Stimulated activated memory B cell treated with anti-CD40 and anti-IgM and Interleukin-4, amounts not matched to agents 10 μg/mL and 1 μg/mL and 100 μg/mL, for 72 hours (primary cell): Measurements from ENCODE around the gene HNMT.
"Not testable (repeated sequence)": the region's sequence is repeated elsewhere in the genome, so short reads cannot be mapped to it uniquely, and the experiment has no call there.

Experiments
- ATAC-seq: fragments of 150-1000 bp; cut with Tn5 transposase; 2 replicates; pipeline ENCODE4 v1.10.0; 2021
- H3K27ac Mint-ChIP-seq: one replicate; pipeline ENCODE4 v1.8.0; 2022; ENCODE audit warnings: mild to moderate bottlenecking, mixed read lengths
- H3K27me3 Mint-ChIP-seq: one replicate; pipeline ENCODE4 v1.8.0; 2022; ENCODE audit warnings: mixed read lengths
- H3K36me3 Mint-ChIP-seq: one replicate; pipeline ENCODE4 v1.8.0; 2022; ENCODE audit warnings: mixed read lengths
- H3K4me1 Mint-ChIP-seq: one replicate; pipeline ENCODE4 v1.8.0; 2022; ENCODE audit warnings: mixed read lengths
- H3K4me3 Mint-ChIP-seq: one replicate; pipeline ENCODE4 v1.8.0; 2022; ENCODE audit warnings: mild to moderate bottlenecking, moderate library complexity, mixed read lengths
- H3K9me3 Mint-ChIP-seq: one replicate; pipeline ENCODE4 v1.8.0; 2022; ENCODE audit warnings: mixed read lengths

HNMT gene

GRCh38 chr2:137959166-137959565 lies 5.1 kb upstream of the HNMT start:
- H3K27me3 Mint-ChIP-seq, result peaks cover 24% of the 10 kb centered on the region
- no peak overlapping the region for H3K27ac Mint-ChIP-seq
- peaks cover 3% of the 10 kb centered on the region for H3K9me3 Mint-ChIP-seq
- no peaks in the 10 kb centered on the region for H3K36me3 Mint-ChIP-seq
- H3K4me3 Mint-ChIP-seq, result no peak overlapping the region
- no peak for ATAC-seq
- no peaks in the 10 kb centered on the region for H3K4me1 Mint-ChIP-seq

DNA sequence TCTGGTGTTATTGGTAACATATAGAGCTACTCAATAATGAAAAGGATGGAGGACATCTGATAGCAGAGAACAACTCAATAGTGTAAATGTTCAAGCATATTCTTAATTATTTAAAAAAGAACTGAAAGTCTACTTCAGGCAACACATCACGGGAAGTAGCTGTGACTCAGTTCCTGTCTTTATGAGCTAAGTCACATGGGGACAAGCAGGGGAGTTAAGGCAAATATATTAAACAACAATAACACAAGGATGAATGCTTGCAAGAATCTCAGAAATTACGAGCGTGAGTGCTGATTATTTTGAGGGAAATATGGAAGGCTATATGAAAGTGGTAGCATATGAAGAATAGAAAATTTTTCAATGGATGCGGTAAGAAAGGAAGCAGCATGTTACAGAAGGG lies 4.0 kb upstream of the HNMT start:
- Mint-ChIP-seq H3K27ac (no peak overlapping the region), H3K9me3 (peaks cover 3% of the 10 kb centered on the region), H3K4me1 (no peaks in the 10 kb centered on the region), H3K36me3 (no peaks in the 10 kb centered on the region), H3K4me3 (no peak overlapping the region), H3K27me3 (peaks cover 24% of the 10 kb centered on the region)
- no peak for ATAC-seq

DNA sequence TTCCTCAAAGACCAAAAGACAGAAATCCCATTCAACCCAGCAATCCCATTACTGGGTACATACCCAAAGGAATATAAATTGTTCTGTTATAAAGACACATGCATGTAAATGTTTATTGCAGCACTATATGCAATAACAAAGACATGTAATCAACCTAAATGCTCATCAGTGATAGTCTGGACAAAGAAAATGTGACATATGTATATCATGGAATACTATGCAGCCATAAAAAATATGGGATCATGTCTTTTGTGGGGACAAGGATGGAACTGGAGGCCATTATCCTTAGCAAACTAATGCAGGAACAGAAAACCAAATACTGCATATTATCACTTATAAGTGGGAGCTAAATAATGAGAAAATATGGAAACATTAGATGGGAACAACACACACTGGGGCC lies 2.7 kb upstream of the HNMT start:
- Mint-ChIP-seq H3K27me3 (peaks cover 24% of the 10 kb centered on the region), H3K9me3 (peaks cover 3% of the 10 kb centered on the region), H3K27ac (no peak overlapping the region), H3K4me1 (no peaks in the 10 kb centered on the region), H3K4me3 (no peak overlapping the region), H3K36me3 (no peaks in the 10 kb centered on the region)
- ATAC-seq, result no peak

GRCh38 chr2:137963535-137964065 lies 673 bp upstream of the HNMT start:
- Mint-ChIP-seq H3K4me1 (no peaks in the 10 kb centered on the region), H3K36me3 (no peaks in the 10 kb centered on the region), H3K27ac (no peak overlapping the region), H3K4me3 (no peak overlapping the region), H3K9me3 (peaks cover 3% of the 10 kb centered on the region), H3K27me3 (peaks cover 11% of the 10 kb centered on the region)
- no peak for ATAC-seq

GRCh38 chr2:137964859-137965459 lies 686 bp downstream of the HNMT start:
- Mint-ChIP-seq H3K27ac (no peak overlapping the region), H3K4me3 (no peak overlapping the region), H3K9me3 (peaks cover 3% of the 10 kb centered on the region), H3K4me1 (no peaks in the 10 kb centered on the region), H3K36me3 (no peaks in the 10 kb centered on the region), H3K27me3 (peaks cover 10% of the 10 kb centered on the region)
- ATAC-seq, result no peak

- Mint-ChIP-seq H3K9me3 (peaks cover 3% of the 10 kb centered on the region), H3K27me3 (peaks cover under 1% of the 10 kb centered on the region), H3K27ac (no peak overlapping the region), H3K4me1 (no peaks in the 10 kb centered on the region), H3K4me3 (no peak overlapping the region), H3K36me3 (no peaks in the 10 kb centered on the region)
- ATAC-seq, result no peak
Observed at GRCh38 chr2:137966043-137966442, 1.8 kb downstream of the HNMT start.

- Mint-ChIP-seq H3K36me3 (no peaks in the 10 kb centered on the region), H3K27me3 (no peaks in the 10 kb centered on the region), H3K4me3 (no peak overlapping the region), H3K27ac (no peak overlapping the region), H3K9me3 (no peaks in the 10 kb centered on the region), H3K4me1 (no peaks in the 10 kb centered on the region)
- no peak for ATAC-seq
Observed at GRCh38 chr2:137967042-137967441, 2.8 kb downstream of the HNMT start.

- Mint-ChIP-seq H3K36me3 (no peaks in the 10 kb centered on the region), H3K4me3 (no peak overlapping the region), H3K9me3 (no peaks in the 10 kb centered on the region), H3K27ac (no peak overlapping the region), H3K27me3 (no peaks in the 10 kb centered on the region), H3K4me1 (no peaks in the 10 kb centered on the region)
- ATAC-seq, result no peak
Observed at GRCh38 chr2:137968477-137969417, 4.5 kb downstream of the HNMT start.

- Mint-ChIP-seq H3K4me1 (no peaks in the 10 kb centered on the region), H3K9me3 (no peaks in the 10 kb centered on the region), H3K36me3 (no peaks in the 10 kb centered on the region), H3K27ac (no peak overlapping the region), H3K27me3 (no peaks in the 10 kb centered on the region), H3K4me3 (no peak overlapping the region)
- no peak for ATAC-seq
Observed at GRCh38 chr2:137969418-137969765, 5.1 kb downstream of the HNMT start.

- Mint-ChIP-seq H3K9me3 (no peaks in the 10 kb centered on the region), H3K4me1 (no peaks in the 10 kb centered on the region), H3K4me3 (no peak overlapping the region), H3K27ac (no peak overlapping the region), H3K27me3 (peaks cover 3% of the 10 kb centered on the region), H3K36me3 (no peaks in the 10 kb centered on the region)
- ATAC-seq, result no peak
Observed at GRCh38 chr2:137969876-137970275, 5.6 kb downstream of the HNMT start.

- not testable (repeated sequence) for H3K36me3 Mint-ChIP-seq, H3K4me3 Mint-ChIP-seq, ATAC-seq, H3K4me1 Mint-ChIP-seq, H3K9me3 Mint-ChIP-seq, H3K27ac Mint-ChIP-seq
- peaks cover 14% of the 10 kb centered on the region for H3K27me3 Mint-ChIP-seq
Observed at GRCh38 chr2:137971259-137971658, 7.0 kb downstream of the HNMT start.

DNA sequence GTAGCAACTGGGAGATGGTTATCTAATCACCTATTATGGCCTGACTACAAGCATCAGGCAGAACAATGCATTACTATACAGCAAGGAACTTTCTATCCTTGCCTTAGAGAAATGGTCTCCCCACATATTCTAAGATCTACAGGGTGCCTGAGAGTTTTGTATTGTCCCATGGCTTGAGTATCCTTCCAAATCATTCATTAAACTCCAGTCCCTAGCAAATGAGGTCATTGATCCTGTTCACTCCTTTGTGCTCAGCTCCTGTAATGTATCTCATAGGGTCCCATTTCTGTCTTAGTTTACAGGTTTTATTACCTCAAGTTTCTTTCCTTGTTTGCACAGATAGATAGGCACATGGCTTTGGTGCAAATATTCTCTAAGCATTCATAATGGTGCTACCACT lies 9.0 kb downstream of the HNMT start:
- peaks cover 14% of the 10 kb centered on the region for H3K27me3 Mint-ChIP-seq
- ATAC-seq, result no peak
- no peak overlapping the region for H3K27ac Mint-ChIP-seq
- no peaks in the 10 kb centered on the region for H3K9me3 Mint-ChIP-seq
- H3K4me3 Mint-ChIP-seq, result no peak overlapping the region
- H3K36me3 Mint-ChIP-seq, result no peaks in the 10 kb centered on the region
- no peaks in the 10 kb centered on the region for H3K4me1 Mint-ChIP-seq

DNA sequence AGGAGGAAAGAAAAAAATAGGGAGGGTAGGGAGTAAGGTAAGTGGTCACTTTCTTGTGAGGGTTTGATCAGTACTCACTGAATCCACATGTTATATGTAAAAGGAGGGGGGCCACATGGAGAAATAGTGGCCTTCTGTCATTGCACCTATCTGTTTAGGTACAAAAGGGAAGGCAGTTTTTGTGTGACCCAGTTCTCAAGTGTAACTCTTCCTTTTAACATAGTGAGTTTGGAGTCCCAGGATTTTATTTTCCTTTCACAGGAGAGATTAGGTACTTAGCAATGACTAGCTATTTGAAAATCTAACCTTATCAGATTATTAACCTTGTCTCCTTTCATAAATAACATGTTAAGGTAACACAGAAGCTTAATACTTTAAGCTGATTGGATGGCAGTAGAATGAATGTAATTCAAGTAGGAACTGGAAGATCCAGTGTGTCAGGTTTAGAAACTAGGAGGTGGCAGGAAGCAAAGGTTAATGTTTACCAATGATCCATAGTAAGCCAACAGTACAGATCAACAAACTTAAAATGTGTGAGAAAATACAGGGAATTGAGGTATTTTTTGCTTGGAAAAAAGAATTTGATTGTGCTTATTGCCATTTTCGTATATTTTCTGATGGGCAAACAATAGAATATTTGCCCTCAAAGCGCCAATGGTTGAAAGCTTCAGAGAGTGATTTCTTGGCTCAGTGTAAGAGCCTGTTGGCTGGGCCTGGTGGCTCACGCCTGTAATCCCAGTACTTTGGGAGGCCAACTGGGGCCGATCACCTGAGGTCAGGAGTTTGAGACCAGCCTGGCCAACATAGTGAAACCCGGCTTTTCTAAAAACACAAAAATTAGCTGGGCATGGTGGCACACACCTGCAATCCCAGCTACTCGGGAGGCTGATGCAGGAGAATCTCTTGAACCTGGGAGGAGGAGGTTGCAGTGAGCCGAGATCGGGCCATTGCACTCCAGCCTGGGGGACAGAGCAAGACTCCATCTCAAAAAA lies 11.3 kb downstream of the HNMT start:
- H3K9me3 Mint-ChIP-seq, result no peaks in the 10 kb centered on the region
- no peak overlapping the region for H3K4me3 Mint-ChIP-seq
- ATAC-seq, result no peak
- H3K27ac Mint-ChIP-seq, result no peak overlapping the region
- H3K27me3 Mint-ChIP-seq, result peaks cover 14% of the 10 kb centered on the region
- H3K4me1 Mint-ChIP-seq, result no peaks in the 10 kb centered on the region
- H3K36me3 Mint-ChIP-seq, result no peaks in the 10 kb centered on the region

GRCh38 chr2:137976274-137976673 lies 12.0 kb downstream of the HNMT start:
- H3K9me3 Mint-ChIP-seq, result no peaks in the 10 kb centered on the region
- H3K36me3 Mint-ChIP-seq, result no peaks in the 10 kb centered on the region
- H3K27me3 Mint-ChIP-seq, result peaks cover 14% of the 10 kb centered on the region
- no peak for ATAC-seq
- H3K27ac Mint-ChIP-seq, result no peak overlapping the region
- no peaks in the 10 kb centered on the region for H3K4me1 Mint-ChIP-seq
- H3K4me3 Mint-ChIP-seq, result no peak overlapping the region

GRCh38 chr2:137977790-137978189 lies 13.5 kb downstream of the HNMT start:
- H3K4me3 Mint-ChIP-seq, result no peak overlapping the region
- H3K36me3 Mint-ChIP-seq, result no peaks in the 10 kb centered on the region
- ATAC-seq, result no peak
- no peaks in the 10 kb centered on the region for H3K4me1 Mint-ChIP-seq
- H3K27me3 Mint-ChIP-seq, result peaks cover 14% of the 10 kb centered on the region
- no peak overlapping the region for H3K27ac Mint-ChIP-seq
- H3K9me3 Mint-ChIP-seq, result no peaks in the 10 kb centered on the region
